Measurements from ENCODE around the gene SLC12A7.

Gene SLC12A7

DNA sequence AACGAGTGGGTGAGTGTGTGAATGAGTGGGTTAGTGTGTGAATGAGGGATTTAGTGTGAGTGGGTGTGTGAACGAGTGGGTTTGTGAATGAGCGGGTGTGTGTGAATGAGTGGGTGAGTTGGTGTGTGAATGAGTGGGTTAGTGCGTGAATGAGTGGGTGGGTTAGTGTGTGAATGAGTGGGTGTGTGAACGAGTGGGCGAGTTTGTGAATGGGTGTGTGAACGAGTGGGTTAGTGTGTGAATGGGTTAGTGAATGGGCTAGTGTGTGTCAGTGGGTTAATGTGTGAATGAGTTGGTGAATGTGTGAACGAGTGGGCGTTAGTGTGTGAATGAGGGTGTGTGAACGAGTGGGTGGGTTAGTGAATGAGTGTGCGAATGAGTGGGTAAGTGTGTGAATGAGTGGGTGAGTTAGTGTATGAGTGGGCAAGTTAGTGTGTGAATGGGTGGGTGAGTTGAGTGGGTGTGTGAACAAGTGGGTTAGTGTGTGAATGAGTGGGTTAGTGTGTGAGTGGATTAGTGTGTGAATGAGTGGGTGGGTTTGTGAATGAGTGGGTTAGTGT, 63.6 kb downstream of the SLC12A7 start:
- no peak for DNase-seq

DNA sequence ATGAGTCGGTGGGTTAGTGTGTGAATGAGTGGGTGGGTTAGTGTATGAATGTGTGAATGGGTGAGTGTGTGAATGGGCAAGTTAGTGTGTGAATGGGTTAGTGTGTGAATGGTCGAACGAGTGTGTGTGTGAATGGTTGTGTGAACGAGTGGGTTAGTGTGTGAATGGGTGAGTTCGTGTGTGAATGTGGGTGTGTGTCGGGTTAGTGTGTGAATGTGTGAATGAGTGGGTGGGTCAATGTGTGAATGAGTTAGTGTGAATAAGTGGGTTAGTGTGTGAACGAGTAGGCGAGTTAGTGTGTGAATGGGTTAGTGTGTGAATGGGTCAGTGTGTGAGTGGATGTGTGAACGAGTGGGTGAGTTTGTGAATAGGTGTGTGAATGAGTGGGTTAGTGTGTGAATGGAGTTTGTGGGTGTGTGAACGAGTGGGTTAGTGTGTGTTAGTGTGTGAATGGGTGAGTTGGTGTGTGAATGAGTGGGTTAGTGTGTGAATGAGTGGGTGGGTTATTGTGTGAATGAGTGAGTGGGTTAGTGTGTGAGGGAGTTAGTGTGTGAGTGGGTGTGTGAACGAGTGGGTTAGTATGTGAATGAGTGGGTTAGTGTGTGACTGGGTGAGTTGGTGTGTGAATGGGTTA, 64.4 kb downstream of the SLC12A7 start:
- no peak for DNase-seq

DNA sequence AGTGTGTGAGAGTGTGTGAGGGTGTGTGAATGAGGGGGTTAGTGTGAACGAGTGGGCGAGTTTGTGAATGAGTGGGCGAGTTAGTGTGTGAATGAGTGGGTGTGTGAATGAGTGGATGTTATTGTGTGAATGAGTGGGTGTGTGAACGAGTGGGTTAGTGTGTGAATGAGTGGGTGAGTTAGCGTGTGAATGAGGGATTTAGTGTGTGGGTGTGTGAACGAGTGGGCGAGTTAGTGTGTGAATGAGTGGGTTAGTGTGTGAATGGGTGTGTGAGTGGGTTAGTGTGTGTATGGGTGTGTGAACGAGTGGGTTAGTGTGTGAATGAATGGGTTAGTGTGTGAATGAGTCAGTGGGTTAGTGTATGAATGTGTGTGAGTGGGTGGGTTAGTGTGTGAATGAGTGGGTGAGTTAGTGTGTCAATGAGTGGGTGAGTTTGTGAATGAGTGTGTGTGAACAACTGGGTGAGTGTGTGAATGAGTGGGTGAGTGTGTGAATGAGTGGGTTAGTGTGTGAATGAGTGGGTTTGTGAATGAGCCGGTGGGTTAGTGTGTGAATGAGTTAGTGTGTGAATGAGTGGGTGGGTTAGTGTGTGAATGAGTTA, 65.8 kb downstream of the SLC12A7 start:
- no peak for DNase-seq

DNA sequence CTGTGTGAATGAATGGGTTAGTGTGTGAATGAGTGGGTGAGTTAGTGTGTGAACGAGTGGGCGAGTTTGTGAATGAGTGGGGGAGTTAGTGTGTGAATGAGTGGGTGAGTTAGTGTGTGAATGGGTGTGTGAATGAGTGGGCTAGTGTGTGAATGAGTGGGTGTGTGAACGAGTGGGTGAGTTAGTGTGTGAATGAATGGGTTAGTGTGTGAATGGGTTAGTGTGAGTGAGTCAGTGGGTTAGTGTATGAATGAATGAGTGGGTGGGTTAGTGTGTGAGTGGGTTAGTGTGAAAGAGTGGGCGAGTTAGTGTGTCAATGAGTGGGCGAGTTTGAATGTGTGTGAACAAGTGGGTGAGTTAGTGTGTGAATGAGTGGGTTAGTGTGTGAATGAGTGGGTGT, 67.7 kb downstream of the SLC12A7 start:
- DNase-seq: no peak

DNA sequence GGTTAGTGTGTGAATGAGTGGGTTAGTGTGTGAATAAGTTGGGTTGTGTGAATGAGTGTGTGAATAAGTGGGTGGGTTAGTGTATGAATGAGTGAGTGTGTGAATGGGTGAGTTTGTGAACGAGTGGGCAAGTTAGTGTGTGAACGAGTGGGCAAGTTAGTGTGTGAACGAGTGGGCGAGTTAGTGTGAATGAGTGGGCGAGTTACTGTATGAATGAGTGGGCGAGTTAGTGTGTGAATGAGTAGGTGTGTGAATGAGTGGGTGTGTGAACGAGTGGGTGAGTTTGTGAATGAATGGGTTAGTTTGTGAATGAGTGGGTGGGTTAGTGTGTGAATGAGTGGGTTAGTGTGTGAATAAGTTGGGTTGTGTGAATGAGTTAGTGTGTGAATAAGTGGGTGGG, 68.5 kb downstream of the SLC12A7 start:
- no peak for DNase-seq

DNA sequence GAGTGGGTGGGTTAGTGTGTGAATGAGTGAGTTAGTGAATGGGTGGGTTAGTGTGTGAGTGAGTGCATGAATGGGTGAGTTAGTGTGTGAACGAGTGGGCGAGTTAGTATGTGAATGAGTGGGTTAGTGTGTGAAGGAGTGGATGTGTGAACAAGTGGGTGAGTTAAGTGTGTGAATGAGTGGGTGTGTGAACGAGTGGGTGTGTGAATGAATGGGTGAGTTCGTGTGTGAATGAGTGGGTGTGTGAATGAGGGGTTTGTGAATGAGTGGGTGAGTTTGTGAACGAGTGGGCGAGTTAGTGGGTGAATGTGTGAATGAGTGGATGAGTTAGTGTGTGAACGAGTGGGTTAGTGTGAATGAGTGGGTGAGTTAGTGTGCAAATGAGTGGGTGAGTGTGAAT, 69.2 kb downstream of the SLC12A7 start:
- no peak for DNase-seq

DNA sequence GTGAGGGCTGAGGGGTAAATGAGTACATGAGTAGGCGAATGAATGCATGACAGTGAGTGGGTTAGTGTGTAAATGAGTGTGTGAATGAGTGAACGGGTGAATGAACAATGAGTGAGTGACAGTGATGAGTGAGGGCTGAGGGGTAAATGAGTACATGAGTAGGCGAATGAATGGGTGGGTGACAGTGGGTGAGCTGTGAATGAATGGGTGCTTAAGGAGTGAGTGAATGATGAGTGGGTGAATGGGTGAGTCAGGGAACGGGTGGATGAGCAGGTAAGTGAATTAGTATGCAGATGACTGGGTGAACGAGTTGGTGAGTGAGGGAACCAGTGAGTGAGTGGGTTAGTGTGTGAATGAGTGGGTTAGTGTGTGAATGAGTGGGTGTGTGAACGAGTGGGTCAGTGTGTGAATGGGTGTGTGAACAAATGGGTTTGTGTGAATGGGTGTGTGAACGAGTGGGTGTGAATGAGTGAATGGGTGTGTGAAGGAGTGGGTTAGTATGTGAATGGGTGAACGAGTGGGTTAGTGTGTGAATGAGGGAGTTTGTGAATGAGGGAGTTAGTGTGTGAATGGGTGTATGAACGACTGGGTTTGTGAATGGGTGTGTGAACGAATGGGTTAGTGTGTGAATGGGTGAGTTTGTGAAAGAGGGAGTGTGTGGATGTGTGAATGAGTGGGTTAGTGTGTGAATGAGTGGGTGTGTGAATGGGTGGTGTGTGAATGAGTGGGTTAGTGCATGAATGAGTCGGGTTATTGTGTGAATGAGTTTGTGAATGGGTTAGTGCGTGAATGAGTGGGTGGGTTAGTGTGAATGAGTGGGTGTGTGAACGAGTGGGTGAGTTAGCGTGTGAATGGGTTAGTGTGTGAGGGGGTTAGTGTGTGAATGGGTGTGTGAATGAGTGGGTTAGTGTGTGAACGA, 70.4 kb downstream of the SLC12A7 start:
- no peak for DNase-seq

DNA sequence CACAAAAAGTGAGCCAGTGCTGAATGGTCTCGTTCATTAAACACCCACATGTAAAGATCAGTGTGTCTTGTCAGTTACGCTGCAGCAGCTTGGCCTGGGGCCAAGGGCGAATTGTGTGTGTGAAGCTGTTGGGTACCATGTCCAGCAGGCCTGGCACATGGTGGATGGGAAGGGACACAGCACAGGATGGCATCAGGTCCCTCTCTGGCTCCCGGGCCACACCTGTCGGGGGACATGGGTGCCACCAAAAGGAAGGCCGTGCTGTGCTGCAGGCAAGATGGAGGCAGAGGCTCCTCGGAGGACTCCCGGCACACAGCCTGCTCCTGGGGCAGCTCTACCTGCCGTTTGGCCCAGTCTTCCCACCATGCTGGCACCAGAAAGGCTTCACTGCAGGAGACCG, 71.3 kb downstream of the SLC12A7 start:
- no peak for DNase-seq

DNA sequence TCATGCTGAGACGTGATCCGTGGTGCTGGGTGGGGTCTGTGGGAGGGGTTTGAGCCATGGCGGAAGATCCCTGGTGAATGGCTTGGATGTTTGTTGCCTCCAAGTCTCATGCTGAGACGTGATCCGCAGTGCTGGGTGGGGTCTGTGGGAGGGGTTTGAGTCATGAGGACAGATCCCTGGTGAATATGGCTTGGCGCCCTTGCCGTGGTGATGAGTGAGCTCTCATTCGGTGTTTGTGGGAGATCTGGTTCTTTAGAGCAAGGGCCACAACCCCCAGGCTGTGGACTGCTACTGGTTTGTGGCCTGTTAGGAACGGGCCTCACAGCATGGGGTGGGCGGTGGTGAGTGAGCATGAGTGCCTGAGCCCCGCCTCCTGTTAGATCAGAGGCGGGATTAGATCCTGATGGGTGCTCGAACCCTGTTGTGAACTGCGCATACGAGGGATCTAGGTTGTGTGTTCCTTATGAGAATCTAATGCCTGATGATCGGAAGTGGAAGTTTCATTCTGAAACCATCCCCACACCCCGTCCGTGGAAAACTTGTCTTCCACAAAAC, 72.1 kb downstream of the SLC12A7 start:
- no peak for DNase-seq

DNA sequence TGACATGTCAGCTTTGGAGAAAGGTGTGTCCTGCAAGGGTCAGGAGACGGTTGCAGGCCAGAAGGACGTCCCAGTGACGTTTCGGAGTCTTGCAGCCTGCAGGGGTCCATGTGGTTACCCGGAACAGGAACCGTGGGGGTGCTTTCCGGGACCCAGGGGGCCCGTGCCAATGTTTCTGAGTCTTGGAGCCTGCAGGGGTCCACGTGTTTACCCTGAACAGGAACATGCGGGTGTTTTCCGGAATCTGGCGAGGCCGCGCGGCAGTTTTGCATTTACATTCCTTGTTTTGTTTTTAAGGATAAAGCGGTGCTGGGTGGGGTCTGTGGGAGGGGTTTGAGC, 72.7 kb downstream of the SLC12A7 start:
- DNase-seq: no peak

DNA sequence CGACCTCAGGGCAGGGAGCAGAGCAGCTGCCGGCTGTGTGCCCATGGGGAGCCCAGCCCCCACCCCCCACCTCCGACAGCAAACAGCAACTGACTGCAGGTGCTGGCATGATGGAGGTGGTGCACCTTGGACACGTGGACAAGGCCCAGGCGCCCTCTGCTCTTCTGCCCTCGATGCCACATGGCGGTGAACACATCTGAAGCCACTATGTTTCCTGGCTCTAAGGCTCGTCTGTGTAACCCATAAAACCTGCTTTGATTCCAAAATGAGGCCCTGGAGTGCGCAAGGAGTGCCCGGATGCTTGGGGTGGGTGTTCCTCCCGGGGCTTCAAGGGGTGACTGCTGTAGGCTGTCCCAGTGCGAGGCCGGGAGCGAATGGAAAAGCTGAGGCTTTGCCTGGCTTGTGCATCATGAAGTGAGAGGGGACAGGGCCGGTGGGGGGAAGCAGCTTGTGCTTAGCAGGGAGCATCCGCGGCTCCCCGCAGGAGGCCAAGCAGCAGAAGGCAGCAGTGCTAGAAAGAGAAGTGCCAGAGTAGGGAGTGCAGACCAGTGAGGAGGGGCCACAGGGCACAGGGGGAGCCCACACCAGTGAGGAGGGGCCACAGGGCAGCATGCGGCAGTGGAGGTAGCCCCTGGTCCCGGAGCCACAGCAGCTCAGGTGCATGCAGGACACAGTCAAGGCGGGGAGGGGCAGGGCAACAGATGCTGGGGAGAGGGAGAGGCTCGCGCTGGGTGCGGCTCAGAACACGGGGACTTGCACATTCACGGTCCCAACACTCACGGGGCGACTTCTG, 73.2 kb downstream of the SLC12A7 start:
- no peak for DNase-seq

DNA sequence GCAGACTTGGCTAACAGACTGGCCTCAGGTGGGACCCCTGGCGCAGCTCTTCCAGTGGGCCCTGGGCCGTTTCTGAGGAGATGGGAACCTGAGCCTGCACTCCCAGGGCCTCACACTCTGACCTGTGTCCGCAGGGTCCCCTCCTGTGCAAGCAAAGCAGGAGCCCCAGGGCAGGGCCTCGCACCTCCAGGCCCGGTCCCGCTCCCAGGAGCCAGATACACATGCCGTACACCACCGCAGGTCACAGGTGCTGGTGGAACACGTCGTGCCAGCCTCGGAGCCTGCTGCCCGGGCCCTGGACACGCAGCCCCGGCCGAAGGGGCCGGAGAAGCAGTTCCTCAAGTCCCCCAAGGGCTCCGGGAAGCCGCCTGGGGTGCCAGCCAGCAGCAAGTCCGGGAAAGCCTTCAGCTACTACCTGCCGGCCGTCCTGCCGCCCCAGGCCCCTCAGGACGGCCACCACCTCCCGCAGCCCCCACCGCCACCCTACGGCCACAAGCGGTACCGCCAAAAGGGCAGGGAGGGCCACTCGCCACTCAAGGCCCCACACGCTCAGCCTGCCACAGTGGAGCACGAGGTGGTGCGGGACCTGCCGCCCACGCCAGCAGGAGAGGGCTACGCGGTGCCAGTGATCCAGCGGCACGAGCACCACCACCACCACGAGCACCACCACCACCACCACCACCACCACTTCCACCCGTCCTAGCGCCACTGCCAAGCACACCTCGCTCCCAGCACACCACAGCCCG, 74.0 kb downstream of the SLC12A7 start:
- DNase-seq: no peak

DNA sequence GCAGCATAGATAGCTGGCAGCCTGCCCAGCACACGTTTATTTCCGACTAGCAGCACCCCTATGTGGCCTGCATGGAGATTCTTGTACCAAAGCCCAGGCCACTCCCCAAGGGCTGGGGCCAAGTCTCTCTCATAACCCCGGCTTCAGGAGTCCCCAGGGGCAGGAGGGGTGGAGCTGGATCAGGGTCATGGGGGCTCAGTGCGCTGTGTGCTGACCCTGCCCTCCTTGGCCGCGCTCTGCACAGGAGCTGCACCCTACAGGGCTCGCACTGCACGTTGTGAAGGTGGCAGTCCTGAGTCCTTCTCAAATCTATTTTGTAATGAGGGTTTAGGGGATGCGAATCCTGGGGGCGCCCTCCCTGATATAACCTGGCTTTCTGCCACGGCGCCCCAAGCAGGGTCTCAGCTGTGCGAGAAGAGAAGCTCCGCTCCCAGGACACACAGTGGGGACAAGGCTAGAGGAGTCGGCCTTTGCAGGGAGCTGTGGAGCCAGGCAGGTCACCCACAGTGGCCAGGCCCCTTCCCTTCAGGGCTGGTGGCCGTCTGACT, 74.7 kb downstream of the SLC12A7 start:
- no peak for DNase-seq

DNA sequence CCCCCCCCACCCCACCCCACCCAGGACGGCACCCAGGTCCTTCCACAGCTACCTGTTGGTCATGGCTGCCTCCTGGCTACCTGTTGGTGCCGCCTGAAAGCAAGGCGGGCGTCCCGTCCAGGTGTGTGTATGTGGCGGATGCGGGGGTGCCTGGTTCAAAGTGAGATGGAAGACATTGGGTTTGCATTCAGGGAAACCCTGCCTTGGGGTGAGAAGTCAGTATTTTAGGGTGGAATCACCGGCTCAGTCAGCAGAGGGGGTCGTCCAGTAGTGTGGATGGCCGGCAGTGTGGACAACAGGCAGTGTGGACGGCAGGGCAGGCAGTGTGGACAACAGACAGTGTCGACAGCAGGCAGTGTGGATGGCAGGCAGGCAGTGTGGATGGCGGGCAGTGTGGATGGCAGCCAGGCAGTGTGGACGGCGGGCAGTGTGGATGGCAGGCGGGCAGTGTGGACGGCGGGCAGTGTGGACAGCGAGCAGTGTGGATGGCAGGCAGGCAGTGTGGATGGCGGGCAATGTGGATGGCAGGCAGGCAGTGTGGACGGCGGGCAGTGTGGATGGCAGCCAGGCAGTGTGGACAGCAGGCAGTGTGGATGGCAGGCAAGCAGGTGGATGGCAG, 75.2 kb downstream of the SLC12A7 start:
- DNase-seq: no peak

DNA sequence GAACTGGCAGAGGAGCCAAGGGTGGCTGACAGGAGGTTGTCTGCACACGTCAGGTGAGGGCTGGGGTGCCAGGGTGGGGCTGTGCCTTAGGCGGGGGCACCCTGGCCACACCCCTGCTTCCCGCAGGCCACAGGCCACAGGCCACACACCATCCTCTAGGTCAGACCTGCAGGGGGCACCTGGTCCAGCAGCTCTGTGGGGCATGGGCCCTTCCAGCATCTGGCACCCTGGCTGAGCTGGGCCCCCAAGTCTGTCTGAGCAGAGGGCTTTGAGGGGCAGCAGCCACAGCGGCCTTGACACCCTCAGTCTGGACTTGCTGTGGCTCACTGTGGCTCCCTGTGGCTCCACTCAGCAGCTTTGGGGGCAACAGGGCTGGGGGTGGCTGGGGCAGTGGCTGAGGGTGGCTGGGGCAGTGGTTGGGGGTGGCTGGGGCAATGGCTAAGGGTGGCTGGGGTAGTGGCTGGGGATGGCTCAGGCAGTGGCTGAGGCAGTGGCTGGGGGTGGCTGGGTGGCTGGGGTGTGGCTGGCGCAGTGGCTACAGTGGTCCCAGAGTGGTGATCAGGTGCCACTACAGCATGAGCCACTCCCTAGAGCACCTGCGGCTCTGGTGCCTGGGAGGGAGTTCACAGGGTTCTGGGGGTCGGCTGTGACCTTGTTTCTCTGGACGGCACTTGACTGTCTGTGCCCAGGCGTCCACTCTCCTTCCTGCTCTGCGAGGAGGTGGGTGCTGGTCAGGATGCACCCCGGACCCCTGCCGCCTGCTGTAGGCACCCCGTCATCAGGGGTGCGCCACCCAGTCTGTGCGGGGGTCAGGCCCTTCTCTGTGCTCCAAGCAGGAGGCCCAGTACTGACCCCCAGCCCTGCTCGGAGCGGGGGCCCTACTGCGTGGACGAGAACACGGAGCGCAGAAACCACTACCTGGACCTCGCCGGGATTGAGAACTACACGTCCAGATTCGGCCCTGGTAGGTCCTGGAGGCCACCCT, 76.2 kb downstream of the SLC12A7 start:
- DNase-seq: no peak

DNA sequence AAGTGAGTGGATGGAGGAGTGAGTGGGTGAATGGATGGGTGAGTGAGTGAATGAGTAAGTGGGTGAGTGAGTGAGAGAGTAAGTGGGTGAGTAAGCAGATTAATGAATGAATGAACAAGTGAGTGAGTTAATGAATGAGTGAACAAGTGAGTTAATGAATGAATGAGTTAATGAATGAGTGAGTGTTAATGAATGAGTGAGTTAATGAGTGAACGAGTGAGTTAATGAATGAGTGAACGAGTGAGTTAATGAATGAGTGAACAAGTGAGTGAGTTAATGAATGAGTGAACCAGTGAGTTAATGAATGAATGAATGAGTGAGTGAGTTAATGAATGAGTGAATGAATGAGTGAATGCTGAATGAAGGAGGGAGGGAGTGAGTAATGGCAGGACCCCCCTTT, 76.9 kb downstream of the SLC12A7 start:
- DNase-seq: no peak

DNA sequence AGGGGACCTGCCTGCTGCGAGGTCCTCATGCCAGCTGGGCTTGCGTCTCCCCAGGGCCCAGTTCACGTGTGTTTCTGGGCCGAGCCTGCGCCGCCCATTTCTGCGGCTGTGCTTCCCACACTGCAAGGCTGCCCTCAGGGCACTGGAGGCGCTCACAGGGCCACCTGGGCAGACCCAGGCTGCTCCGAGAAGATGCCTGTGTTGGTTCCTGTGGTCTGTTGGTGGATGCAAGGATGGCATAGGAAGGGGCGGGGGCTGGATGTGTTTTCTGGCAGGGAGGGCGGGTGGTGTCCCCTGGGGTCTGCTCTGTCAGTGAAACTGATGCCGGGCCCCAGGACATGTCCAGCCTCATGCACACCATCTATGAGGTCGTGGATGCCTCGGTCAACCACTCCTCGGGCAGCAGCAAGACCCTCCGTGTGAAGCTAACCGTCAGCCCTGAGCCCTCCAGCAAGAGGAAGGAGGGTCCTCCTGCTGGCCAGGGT, 77.4 kb downstream of the SLC12A7 start:
- no peak for DNase-seq

DNA sequence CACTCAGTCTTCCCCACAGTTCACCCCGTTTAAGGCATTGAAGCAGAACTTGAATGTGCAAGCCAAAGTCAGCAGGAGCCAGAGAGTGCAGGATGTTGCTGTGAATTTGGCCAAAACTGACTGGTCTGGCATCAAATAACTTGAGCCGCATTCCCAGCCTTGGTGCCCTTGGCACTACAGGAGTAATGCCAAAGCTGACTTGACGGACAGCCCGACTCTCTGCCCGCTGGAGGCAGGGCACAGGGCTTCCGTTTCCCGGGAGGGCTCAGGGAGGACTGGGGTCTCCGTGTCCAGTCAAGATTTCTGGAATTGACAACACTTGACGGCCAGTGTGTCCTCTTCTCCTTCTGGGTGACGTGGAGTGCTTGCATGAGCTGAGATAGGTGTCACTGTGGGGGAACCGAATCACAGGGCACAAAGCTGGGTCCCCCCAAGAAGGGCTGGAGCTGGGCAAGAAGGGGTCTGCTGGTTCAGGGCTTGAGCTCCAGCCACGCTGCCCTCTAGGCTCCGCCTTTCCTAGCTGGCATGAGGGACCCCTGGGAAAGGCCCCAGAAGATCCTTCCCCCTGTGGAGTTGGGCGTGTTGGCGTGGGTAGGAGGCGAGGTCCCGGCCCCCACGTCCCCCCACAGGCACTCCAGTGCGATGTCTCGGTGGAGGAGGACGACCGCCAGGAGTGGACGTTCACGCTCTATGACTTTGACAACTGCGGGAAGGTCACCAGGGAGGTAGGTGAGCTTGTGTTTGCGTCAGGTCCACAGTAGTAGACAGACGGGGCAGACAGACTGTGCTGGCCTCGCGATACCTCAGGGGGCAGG, 78.0 kb downstream of the SLC12A7 start:
- no peak for DNase-seq

DNA sequence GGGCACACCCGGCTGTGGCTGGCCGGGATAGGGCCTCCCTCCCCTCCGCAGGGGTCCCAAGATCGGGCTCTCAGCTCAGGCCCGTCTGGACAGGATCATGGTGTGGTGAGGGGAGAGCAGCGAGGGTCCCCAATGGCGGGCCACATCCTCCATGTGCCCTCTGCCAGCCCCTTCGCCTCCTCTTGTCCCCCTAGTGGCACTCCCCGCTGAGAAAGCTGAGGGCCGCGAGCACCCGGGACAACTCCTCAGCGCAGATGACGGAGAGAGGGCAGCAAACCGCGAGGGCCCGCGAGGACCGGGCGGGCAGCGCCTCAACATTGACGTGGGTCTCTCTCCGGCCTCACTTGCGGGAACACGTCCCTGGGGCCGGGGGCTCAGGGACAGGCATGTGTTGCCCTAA, 78.7 kb downstream of the SLC12A7 start:
- no peak for DNase-seq

Data from inflammatory macrophage treated with lipopolysaccharide for 1 hour (primary cell).